ENCODE data around the gene LYPLAL1.

Gene LYPLAL1

GRCh38 chr1:219155135-219155534 is 18.5 kb upstream of the LYPLAL1 start:
- no peak for TF ChIP-seq CTCF (IDR thresholded peaks at IDR 0.05; ENCODE audit: low read depth, low read length, poor library complexity, severe bottlenecking)
- no peak for TF ChIP-seq EZH2phosphoT487 (IDR thresholded peaks at IDR 0.05; ENCODE audit: borderline replicate concordance, low read length)
- Histone ChIP-seq H3K27me3 (ENCODE audit: control insufficient read depth, low read length) (no peaks in the 10 kb centered on the region), H3K79me2 (ENCODE audit: control insufficient read depth, low read length) (no peaks in the 10 kb centered on the region), H3K9me2 (replicated peaks; ENCODE audit: control insufficient read depth, low read length) (no peaks in the 10 kb centered on the region), H3K4me3 (ENCODE audit: low read length) (no peak overlapping the region), H3F3A (ENCODE audit: control insufficient read depth, insufficient read depth) (no peaks in the 10 kb centered on the region), H3K36me3 (ENCODE audit: control insufficient read depth, low read length) (no peaks in the 10 kb centered on the region), H3K4me1 (ENCODE audit: control insufficient read depth, low read length) (peaks cover 8% of the 10 kb centered on the region), H3K4me2 (ENCODE audit: low read length) (no peak overlapping the region), H3K9me3 (ENCODE audit: control insufficient read depth, insufficient read depth, low read length) (no peaks in the 10 kb centered on the region), H3K27ac (ENCODE audit: low read depth, low read length) (no peak overlapping the region), H4K20me1 (ENCODE audit: control insufficient read depth, insufficient read depth, low read depth, low read length) (no peaks in the 10 kb centered on the region)

GRCh38 chr1:219159946-219160645 is 13.6 kb upstream of the LYPLAL1 start:
- Histone ChIP-seq H4K20me1 (ENCODE audit: control insufficient read depth, insufficient read depth, low read depth, low read length) (no peaks in the 10 kb centered on the region), H3K36me3 (ENCODE audit: control insufficient read depth, low read length) (no peaks in the 10 kb centered on the region), H3K9me2 (replicated peaks; ENCODE audit: control insufficient read depth, low read length) (no peaks in the 10 kb centered on the region), H3K4me3 (ENCODE audit: low read length) (no peak overlapping the region), H3K4me1 (ENCODE audit: control insufficient read depth, low read length) (peaks cover 7% of the 10 kb centered on the region), H3K4me2 (ENCODE audit: low read length) (no peak overlapping the region), H3F3A (ENCODE audit: control insufficient read depth, insufficient read depth) (no peaks in the 10 kb centered on the region), H3K27me3 (ENCODE audit: control insufficient read depth, low read length) (no peaks in the 10 kb centered on the region), H3K9me3 (ENCODE audit: control insufficient read depth, insufficient read depth, low read length) (no peaks in the 10 kb centered on the region), H3K27ac (ENCODE audit: low read depth, low read length) (no peak overlapping the region), H3K79me2 (ENCODE audit: control insufficient read depth, low read length) (no peaks in the 10 kb centered on the region)
- no peak for TF ChIP-seq EZH2phosphoT487 (IDR thresholded peaks at IDR 0.05; ENCODE audit: borderline replicate concordance, low read length)
- no peak for TF ChIP-seq CTCF (IDR thresholded peaks at IDR 0.05; ENCODE audit: low read depth, low read length, poor library complexity, severe bottlenecking)

GRCh38 chr1:219160967-219161366 is 12.7 kb upstream of the LYPLAL1 start:
- Histone ChIP-seq H3F3A (ENCODE audit: control insufficient read depth, insufficient read depth) (no peaks in the 10 kb centered on the region), H4K20me1 (ENCODE audit: control insufficient read depth, insufficient read depth, low read depth, low read length) (no peaks in the 10 kb centered on the region), H3K36me3 (ENCODE audit: control insufficient read depth, low read length) (no peaks in the 10 kb centered on the region), H3K9me2 (replicated peaks; ENCODE audit: control insufficient read depth, low read length) (no peaks in the 10 kb centered on the region), H3K4me2 (ENCODE audit: low read length) (no peak overlapping the region), H3K4me3 (ENCODE audit: low read length) (no peak overlapping the region), H3K27me3 (ENCODE audit: control insufficient read depth, low read length) (no peaks in the 10 kb centered on the region), H3K79me2 (ENCODE audit: control insufficient read depth, low read length) (no peaks in the 10 kb centered on the region), H3K4me1 (ENCODE audit: control insufficient read depth, low read length) (peaks cover 12% of the 10 kb centered on the region), H3K9me3 (ENCODE audit: control insufficient read depth, insufficient read depth, low read length) (no peaks in the 10 kb centered on the region), H3K27ac (ENCODE audit: low read depth, low read length) (no peak overlapping the region)
- TF ChIP-seq EZH2phosphoT487 (IDR thresholded peaks at IDR 0.05; ENCODE audit: borderline replicate concordance, low read length) (no peak), CTCF (IDR thresholded peaks at IDR 0.05; ENCODE audit: low read depth, low read length, poor library complexity, severe bottlenecking) (no peak)
